Pancreas (tissue), 10 donors: ENCODE results near the gene DLGAP4. TPM values are rescaled to one million over a fixed set of nuclear protein-coding genes. Genes with fewer than 3 reads are reported as not detected.

Experiments
- ATAC-seq, 4 donors: fragments of 200-7000 bp; cut with Tn5 transposase; one replicate each; pipeline versions ENCODE4 v1.8.0 to v1.9.1; 2020; ENCODE audit warnings: mild to moderate bottlenecking in 4 of 4, moderate library complexity in 4 of 4
- DNase-seq, 6 donors: peaks; one replicate each; pipeline ENCODE4 v3.0.0-alpha.2; 2020
- FAIRE-seq: peaks from 2 replicates; lab custom pipeline; 2012; peaks lifted over from hg19 to GRCh38; lab: Jason Lieb, UNC
- H3K27ac ChIP-seq, 4 donors: fragments of 200-600 bp; sonication (generic); 1 replicate in 3 of 4; 2 replicates in 1 of 4; pipeline versions ENCODE4 v1.5.0 to v1.8.0; 2020
- H3K27me3 ChIP-seq, 4 donors: fragments of 200-600 bp; one replicate each; pipeline ENCODE4 v1.8.0; 2021
- H3K36me3 ChIP-seq, 3 donors: fragments of 200-600 bp; sonication (generic) in 1 of 3; one replicate each; pipeline versions ENCODE4 v1.5.0 to v1.8.0; 2020 to 2021
- H3K4me1 ChIP-seq, 3 donors: fragments of 200-600 bp; one replicate each; pipeline ENCODE4 v1.8.0; 2021
- H3K4me3 ChIP-seq, 4 donors: fragments of 200-600 bp; sonication (generic) in 2 of 4; one replicate each; pipeline versions ENCODE4 v1.5.0 to v1.8.0; 2020 to 2021
- H3K9me3 ChIP-seq, 4 donors: fragments of 200-600 bp; one replicate each; pipeline ENCODE4 v1.8.0; 2021
- WGBS, 2 donors: extraction: QIAGEN DNeasy Blood & Tissue Kit; methylation state at CpG; one replicate each; pipeline ENCODE4 v1.1.7; 2013; 5-methylcytosine and 5-hydroxymethylcytosine counted together
- intact Hi-C, 3 donors: fragments of 100-400 bp; cut with DNase I; formaldehyde crosslinking; loops; one replicate each; pipeline versions ENCODE4 v1.11.1 to v1.14.2; 2022
- polyA plus RNA-seq, 2 donors: library from polyadenylated mRNA; stranded (reverse); fragments of 200-250 nt; gene quantifications; one replicate each; pipeline ENCODE4 v1.2.3, GENCODE V29; 2013
- total RNA-seq, 6 donors: library from RNA; stranded (reverse); fragmentation: NEBNext Ultra II Directional in 4 of 6; extraction: Animal tissue kit (Norgen Biotek cat#: 25700) in 4 of 6; gene quantifications; one replicate each; pipeline versions ENCODE4 v1.2.1 to v1.2.4, GENCODE V29; 2021 to 2023
- TF ChIP-seq, protein P1 (sequence below), 4 donors: fragments of 200-600 bp; sonication (generic) in 3 of 4; IDR thresholded peaks; one replicate each; pipeline versions ENCODE4 v1.5.0 to v1.8.0; 2021; ENCODE audit warnings: antibody characterized with exemption in 4 of 4
- donor health status: healthy with polysubstance abuse.
- donor health status: DM: no; HTN: no; CAD: no; lungs with moderate emphysema.
- donor health status: DM: no; HTN: no; CAD: no.
- donor health status: control.
- donor health status: control.
- donor health status: Bipolar disorder and iron deficiency.
- donor health status: DM: yes; HTN: yes; CAD: no.
- donor health status: DM: no; HTN: no; CAD: no.
- donor health status: DM: no; HTN: no; CAD: no.
- donor health status: DM: yes; HTN: yes; CAD: no.

DLGAP4 gene
- total and polyA plus RNA-seq, 8 donors = 28.6 to 49.5 (median 42.6) TPM

DNA sequence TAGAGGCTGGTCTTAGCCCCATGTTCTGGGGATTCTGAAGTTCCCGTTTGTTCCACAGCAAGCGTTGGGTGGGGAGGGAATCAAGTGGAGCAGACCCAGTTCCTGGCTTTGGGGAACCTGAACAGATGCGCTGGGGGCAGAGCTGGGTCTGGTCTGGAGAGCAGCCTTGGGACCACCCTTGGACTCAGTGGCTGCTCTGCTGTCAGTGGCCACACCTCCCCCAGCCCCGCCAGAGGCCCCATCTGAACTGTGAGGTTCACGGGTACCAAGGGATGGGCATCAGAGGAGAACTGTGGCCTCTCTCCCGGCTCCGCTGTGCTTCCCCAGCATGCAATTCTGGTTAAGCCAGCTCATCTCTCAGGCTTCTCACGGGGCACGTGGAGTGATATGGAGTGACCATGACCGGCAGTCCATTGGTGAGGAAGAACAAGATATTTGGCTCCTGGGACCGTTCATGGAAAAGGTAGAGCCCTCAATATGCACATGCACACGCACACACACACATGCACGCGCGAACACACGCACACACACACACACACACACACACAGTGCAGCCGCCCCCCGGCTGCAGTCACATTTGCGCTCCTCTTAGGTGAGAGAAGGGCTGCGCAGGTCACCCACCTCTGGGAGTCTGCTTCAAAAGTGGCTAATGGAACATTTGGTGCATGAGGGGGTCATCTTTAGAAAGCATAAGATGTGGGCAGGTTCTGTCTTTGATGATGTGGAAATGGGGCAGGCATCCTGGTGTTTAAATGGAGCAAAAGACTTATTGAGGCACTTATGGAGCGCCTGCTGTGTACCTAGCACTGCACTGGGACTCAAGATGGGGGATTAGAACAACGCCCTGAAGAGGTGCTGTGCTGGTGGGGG is 6.0 kb downstream of the DLGAP4 start:
- Histone ChIP-seq H3K27me3 (no peaks in the 10 kb centered on the region), H3K36me3 (no peaks in the 10 kb centered on the region), H3K4me3 (no peak overlapping the region), H3K4me1 (no peaks in the 10 kb centered on the region), H3K9me3 (no peaks in the 10 kb centered on the region), H3K27ac (no peak overlapping the region)
- TF ChIP-seq, protein P1, sequence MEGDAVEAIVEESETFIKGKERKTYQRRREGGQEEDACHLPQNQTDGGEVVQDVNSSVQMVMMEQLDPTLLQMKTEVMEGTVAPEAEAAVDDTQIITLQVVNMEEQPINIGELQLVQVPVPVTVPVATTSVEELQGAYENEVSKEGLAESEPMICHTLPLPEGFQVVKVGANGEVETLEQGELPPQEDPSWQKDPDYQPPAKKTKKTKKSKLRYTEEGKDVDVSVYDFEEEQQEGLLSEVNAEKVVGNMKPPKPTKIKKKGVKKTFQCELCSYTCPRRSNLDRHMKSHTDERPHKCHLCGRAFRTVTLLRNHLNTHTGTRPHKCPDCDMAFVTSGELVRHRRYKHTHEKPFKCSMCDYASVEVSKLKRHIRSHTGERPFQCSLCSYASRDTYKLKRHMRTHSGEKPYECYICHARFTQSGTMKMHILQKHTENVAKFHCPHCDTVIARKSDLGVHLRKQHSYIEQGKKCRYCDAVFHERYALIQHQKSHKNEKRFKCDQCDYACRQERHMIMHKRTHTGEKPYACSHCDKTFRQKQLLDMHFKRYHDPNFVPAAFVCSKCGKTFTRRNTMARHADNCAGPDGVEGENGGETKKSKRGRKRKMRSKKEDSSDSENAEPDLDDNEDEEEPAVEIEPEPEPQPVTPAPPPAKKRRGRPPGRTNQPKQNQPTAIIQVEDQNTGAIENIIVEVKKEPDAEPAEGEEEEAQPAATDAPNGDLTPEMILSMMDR (IDR thresholded peaks at IDR 0.05) = no peak
- ATAC-seq (no peak), DNase-seq (no peak), FAIRE-seq (no peak)
- intact Hi-C loops = no loop called here
- WGBS, 2 donors = 72 to 77% methylated on average over 22 of the region's 22 CpGs

GRCh38 chr20:36312724-36313441 is 6.7 kb downstream of the DLGAP4 start:
- Histone ChIP-seq H3K27ac (no peak overlapping the region), H3K4me1 (no peaks in the 10 kb centered on the region), H3K27me3 (no peaks in the 10 kb centered on the region), H3K9me3 (no peaks in the 10 kb centered on the region), H3K36me3 (no peaks in the 10 kb centered on the region), H3K4me3 (no peak overlapping the region)
- ATAC-seq (no peak), DNase-seq (no peak), FAIRE-seq (no peak)
- intact Hi-C loops = no loop called here
- 50 to 62% methylated on average over 14 of the region's 14 CpGs for WGBS, 2 donors
- TF ChIP-seq, protein P1 (IDR thresholded peaks at IDR 0.05) = no peak

- Histone ChIP-seq H3K9me3 (no peaks in the 10 kb centered on the region), H3K4me1 (no peaks in the 10 kb centered on the region), H3K27ac (no peak overlapping the region), H3K36me3 (no peaks in the 10 kb centered on the region), H3K4me3 (no peak overlapping the region), H3K27me3 (no peaks in the 10 kb centered on the region)
- no peak for DNase-seq
- TF ChIP-seq, protein P1 (IDR thresholded peaks at IDR 0.05) = no peak
- no peak for ATAC-seq
- FAIRE-seq = no peak
- intact Hi-C loops = no loop called here
- 56 to 80% methylated on average over 3 of the region's 3 CpGs for WGBS, 2 donors
These were observed 7.3 kb downstream of the DLGAP4 start for GRCh38 chr20:36313476-36313875.

DNA sequence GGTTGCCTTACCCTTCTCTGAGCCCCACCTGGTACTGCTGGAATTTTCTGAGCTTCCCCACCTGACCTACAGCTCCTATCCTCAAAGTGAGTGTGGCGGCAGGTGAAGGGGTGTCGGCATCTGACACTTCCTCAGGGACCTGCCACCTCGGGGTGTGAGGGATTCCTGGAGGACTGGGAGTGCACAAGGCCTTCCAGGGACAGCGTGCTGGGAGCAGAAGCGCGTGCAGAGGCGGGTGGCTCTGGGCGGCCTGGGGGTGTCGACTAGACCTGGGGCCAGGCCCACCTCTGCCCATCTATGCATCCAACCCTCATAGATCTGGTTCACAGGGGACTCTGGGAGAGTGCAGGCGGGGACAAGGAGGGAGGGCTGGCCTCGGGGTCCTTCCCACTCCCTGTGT is 7.8 kb downstream of the DLGAP4 start:
- H3K4me3 ChIP-seq = no peak overlapping the region
- DNase-seq = no peak
- WGBS, 2 donors = 72 to 82% methylated on average over 11 of the region's 11 CpGs

More for the DNA sequence above, 7.8 kb downstream of the DLGAP4 start:
- TF ChIP-seq, protein P1 (IDR thresholded peaks at IDR 0.05) = no peak
- Histone ChIP-seq H3K4me1 (no peaks in the 10 kb centered on the region), H3K9me3 (no peaks in the 10 kb centered on the region), H3K27me3 (no peaks in the 10 kb centered on the region), H3K36me3 (no peaks in the 10 kb centered on the region), H3K27ac (no peak overlapping the region)
- intact Hi-C loops = no loop called here
- FAIRE-seq = no peak
- ATAC-seq = no peak
